K562 (cell line): Measurements from ENCODE around the gene PDGFD. TPM values are rescaled to one million over a fixed set of nuclear protein-coding genes. Genes with fewer than 3 reads are reported as not detected.

Experiments
- polyA plus RNA-seq, 8 experiments: library from polyadenylated mRNA; depleted of rRNA in 4 of 8; stranded (reverse) in 5 of 8; unstranded in 3 of 8; fragments of >200 nt; fragmentation: Nextera tagmentation in 2 of 8; fragmentation: Illumina TruSeq in 1 of 8; extraction: Ambion mirVana in 2 of 8; extraction: Trizol in 1 of 8; gene quantifications; 2 replicates each; pipeline versions ENCODE4 v1.2.1 to v1.2.3, GENCODE V29; 2011 to 2014; ENCODE audit warnings: inconsistent platforms in 1 of 8, missing spikeins in 1 of 8
- total RNA-seq, 7 experiments: library from RNA; depleted of rRNA in 6 of 7; stranded (reverse); fragments of >200 nt in 6 of 7; fragmentation: Illumina TruSeq in 2 of 7; extraction: Trizol in 2 of 7; gene quantifications; 2 replicates each; pipeline versions ENCODE4 v1.2.1 to v1.2.3, GENCODE V29; 2011 to 2021; ENCODE audit warnings: low replicate concordance in 1 of 7
- TF ChIP-seq, protein P1 (sequence below): fragments of 450-650 bp; IDR thresholded peaks from 2 replicates; pipeline ENCODE4 v1.6.1; 2016; ENCODE audit warnings: low read depth
- TF ChIP-seq, protein P2 (sequence below): sonication (generic); formaldehyde crosslinking; IDR thresholded peaks from 2 replicates; pipeline ENCODE4 v1.8.1; 2023; ENCODE audit warnings: mild to moderate bottlenecking, missing genetic modification reagents
- TF ChIP-seq, protein P3 (sequence below), 2 experiments: fragments of 450-650 bp; conservative IDR thresholded peaks; 2 replicates each; pipeline ENCODE4 v1.6.1; 2017; ENCODE audit warnings: mild to moderate bottlenecking in 2 of 2, moderate library complexity in 2 of 2
- TF ChIP-seq, protein P4 (sequence below): sonication (generic); formaldehyde crosslinking; IDR thresholded peaks from 2 replicates; pipeline ENCODE4 v1.8.0; 2022; ENCODE audit warnings: mild to moderate bottlenecking, missing genetic modification reagents
- TF ChIP-seq, protein P5 (sequence below): fragments of 250-450 bp; sonication (Bioruptor Pico); IDR thresholded peaks from 2 replicates; pipeline ENCODE4 v1.4.0; 2020; ENCODE audit warnings: mild to moderate bottlenecking, moderate library complexity, borderline replicate concordance

Gene PDGFD
- total and polyA plus RNA-seq, 9 of the 15 experiments (the other 6 are each of a cell fraction or from before 2014, with no cell fraction given), result 0.11 TPM; not detected in 8

DNA sequence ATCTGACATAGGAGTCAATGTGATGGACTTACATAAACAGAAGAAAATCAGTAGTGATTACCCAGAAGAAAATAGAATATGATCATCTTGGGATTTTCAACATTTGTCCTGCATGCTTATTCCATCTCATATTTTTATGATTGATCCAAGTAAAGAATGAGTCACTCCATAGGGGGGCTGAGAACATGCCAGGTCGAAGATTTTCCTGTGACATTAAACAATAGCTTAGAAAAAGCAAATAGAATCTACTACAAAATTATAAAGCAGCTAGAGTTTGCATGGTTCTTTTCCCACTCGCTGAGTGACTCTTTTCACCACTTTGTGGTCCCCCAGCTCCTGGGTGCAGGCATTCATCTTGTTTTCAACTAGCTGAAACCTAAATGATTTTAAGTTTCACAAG lies 71.2 kb downstream of the PDGFD start (continued):
- TF ChIP-seq, protein P1, sequence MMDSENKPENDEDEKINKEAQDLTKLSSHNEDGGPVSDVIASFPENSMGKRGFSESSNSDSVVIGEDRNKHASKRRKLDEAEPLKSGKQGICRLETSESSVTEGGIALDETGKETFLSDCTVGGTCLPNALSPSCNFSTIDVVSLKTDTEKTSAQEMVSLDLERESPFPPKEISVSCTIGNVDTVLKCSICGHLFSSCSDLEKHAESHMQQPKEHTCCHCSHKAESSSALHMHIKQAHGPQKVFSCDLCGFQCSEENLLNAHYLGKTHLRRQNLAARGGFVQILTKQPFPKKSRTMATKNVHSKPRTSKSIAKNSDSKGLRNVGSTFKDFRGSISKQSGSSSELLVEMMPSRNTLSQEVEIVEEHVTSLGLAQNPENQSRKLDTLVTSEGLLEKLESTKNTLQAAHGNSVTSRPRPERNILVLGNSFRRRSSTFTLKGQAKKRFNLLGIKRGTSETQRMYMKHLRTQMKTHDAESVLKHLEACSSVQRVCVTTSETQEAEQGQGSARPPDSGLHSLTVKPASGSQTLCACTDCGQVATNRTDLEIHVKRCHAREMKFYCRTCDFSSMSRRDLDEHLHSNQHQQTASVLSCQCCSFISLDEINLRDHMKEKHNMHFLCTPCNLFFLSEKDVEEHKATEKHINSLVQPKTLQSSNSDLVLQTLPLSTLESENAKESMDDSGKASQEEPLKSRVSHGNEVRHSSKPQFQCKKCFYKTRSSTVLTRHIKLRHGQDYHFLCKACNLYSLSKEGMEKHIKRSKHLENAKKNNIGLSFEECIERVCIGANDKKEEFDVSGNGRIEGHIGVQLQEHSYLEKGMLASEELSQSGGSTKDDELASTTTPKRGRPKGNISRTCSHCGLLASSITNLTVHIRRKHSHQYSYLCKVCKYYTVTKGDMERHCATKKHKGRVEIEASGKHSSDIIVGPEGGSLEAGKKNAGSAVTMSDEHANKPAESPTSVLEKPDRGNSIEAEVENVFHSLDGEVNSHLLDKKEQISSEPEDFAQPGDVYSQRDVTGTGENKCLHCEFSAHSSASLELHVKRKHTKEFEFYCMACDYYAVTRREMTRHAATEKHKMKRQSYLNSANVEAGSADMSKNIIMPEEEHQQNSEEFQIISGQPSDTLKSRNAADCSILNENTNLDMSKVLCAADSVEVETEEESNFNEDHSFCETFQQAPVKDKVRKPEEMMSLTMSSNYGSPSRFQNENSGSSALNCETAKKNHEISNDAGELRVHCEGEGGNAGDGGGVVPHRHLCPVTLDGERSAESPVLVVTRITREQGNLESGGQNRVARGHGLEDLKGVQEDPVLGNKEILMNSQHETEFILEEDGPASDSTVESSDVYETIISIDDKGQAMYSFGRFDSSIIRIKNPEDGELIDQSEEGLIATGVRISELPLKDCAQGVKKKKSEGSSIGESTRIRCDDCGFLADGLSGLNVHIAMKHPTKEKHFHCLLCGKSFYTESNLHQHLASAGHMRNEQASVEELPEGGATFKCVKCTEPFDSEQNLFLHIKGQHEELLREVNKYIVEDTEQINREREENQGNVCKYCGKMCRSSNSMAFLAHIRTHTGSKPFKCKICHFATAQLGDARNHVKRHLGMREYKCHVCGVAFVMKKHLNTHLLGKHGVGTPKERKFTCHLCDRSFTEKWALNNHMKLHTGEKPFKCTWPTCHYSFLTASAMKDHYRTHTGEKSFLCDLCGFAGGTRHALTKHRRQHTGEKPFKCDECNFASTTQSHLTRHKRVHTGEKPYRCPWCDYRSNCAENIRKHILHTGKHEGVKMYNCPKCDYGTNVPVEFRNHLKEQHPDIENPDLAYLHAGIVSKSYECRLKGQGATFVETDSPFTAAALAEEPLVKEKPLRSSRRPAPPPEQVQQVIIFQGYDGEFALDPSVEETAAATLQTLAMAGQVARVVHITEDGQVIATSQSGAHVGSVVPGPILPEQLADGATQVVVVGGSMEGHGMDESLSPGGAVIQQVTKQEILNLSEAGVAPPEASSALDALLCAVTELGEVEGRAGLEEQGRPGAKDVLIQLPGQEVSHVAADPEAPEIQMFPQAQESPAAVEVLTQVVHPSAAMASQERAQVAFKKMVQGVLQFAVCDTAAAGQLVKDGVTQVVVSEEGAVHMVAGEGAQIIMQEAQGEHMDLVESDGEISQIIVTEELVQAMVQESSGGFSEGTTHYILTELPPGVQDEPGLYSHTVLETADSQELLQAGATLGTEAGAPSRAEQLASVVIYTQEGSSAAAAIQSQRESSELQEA, result no peak
- TF ChIP-seq, protein P2, sequence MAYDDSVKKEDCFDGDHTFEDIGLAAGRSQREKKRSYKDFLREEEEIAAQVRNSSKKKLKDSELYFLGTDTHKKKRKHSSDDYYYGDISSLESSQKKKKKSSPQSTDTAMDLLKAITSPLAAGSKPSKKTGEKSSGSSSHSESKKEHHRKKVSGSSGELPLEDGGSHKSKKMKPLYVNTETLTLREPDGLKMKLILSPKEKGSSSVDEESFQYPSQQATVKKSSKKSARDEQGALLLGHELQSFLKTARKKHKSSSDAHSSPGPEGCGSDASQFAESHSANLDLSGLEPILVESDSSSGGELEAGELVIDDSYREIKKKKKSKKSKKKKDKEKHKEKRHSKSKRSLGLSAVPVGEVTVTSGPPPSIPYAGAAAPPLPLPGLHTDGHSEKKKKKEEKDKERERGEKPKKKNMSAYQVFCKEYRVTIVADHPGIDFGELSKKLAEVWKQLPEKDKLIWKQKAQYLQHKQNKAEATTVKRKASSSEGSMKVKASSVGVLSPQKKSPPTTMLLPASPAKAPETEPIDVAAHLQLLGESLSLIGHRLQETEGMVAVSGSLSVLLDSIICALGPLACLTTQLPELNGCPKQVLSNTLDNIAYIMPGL (CRISPR knock-in tag), result no peak
- TF ChIP-seq, protein P3, sequence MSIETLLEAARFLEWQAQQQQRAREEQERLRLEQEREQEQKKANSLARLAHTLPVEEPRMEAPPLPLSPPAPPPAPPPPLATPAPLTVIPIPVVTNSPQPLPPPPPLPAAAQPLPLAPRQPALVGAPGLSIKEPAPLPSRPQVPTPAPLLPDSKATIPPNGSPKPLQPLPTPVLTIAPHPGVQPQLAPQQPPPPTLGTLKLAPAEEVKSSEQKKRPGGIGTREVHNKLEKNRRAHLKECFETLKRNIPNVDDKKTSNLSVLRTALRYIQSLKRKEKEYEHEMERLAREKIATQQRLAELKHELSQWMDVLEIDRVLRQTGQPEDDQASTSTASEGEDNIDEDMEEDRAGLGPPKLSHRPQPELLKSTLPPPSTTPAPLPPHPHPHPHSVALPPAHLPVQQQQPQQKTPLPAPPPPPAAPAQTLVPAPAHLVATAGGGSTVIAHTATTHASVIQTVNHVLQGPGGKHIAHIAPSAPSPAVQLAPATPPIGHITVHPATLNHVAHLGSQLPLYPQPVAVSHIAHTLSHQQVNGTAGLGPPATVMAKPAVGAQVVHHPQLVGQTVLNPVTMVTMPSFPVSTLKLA (conservative IDR thresholded peaks at IDR 0.05), result no peak
- TF ChIP-seq, protein P4, sequence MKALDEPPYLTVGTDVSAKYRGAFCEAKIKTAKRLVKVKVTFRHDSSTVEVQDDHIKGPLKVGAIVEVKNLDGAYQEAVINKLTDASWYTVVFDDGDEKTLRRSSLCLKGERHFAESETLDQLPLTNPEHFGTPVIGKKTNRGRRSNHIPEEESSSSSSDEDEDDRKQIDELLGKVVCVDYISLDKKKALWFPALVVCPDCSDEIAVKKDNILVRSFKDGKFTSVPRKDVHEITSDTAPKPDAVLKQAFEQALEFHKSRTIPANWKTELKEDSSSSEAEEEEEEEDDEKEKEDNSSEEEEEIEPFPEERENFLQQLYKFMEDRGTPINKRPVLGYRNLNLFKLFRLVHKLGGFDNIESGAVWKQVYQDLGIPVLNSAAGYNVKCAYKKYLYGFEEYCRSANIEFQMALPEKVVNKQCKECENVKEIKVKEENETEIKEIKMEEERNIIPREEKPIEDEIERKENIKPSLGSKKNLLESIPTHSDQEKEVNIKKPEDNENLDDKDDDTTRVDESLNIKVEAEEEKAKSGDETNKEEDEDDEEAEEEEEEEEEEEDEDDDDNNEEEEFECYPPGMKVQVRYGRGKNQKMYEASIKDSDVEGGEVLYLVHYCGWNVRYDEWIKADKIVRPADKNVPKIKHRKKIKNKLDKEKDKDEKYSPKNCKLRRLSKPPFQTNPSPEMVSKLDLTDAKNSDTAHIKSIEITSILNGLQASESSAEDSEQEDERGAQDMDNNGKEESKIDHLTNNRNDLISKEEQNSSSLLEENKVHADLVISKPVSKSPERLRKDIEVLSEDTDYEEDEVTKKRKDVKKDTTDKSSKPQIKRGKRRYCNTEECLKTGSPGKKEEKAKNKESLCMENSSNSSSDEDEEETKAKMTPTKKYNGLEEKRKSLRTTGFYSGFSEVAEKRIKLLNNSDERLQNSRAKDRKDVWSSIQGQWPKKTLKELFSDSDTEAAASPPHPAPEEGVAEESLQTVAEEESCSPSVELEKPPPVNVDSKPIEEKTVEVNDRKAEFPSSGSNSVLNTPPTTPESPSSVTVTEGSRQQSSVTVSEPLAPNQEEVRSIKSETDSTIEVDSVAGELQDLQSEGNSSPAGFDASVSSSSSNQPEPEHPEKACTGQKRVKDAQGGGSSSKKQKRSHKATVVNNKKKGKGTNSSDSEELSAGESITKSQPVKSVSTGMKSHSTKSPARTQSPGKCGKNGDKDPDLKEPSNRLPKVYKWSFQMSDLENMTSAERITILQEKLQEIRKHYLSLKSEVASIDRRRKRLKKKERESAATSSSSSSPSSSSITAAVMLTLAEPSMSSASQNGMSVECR, result no peak
- TF ChIP-seq, protein P5, sequence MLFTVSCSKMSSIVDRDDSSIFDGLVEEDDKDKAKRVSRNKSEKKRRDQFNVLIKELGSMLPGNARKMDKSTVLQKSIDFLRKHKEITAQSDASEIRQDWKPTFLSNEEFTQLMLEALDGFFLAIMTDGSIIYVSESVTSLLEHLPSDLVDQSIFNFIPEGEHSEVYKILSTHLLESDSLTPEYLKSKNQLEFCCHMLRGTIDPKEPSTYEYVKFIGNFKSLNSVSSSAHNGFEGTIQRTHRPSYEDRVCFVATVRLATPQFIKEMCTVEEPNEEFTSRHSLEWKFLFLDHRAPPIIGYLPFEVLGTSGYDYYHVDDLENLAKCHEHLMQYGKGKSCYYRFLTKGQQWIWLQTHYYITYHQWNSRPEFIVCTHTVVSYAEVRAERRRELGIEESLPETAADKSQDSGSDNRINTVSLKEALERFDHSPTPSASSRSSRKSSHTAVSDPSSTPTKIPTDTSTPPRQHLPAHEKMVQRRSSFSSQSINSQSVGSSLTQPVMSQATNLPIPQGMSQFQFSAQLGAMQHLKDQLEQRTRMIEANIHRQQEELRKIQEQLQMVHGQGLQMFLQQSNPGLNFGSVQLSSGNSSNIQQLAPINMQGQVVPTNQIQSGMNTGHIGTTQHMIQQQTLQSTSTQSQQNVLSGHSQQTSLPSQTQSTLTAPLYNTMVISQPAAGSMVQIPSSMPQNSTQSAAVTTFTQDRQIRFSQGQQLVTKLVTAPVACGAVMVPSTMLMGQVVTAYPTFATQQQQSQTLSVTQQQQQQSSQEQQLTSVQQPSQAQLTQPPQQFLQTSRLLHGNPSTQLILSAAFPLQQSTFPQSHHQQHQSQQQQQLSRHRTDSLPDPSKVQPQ, result no peak
